HepG2 (cell line): ENCODE results near the gene NTM. TPM values are rescaled to one million over a fixed set of nuclear protein-coding genes. Genes with fewer than 3 reads are reported as not detected.

Source experiments
- ATAC-seq: fragments of 200-7000 bp; cut with Tn5 transposase; 3 replicates; pipeline ENCODE4 v1.9.1; 2020; ENCODE audit warnings: mild to moderate bottlenecking, moderate library complexity
- BruUV-seq: library from RNA; stranded (reverse); fragments of 400-500 nt; replicated peaks from 2 replicates; lab custom pipeline; 2021; lab: Mats Ljungman, UMichigan
- CTCF ChIA-PET: fragments of 300-600 bp; formaldehyde crosslinking; extraction: SDS; loops from one replicate; lab custom pipeline; 2021; ENCODE audit warnings: low total read pairs, inconsistent platforms, low intra/inter-chr PET ratio; lab: Yijun Ruan, JAX
- POLR2A ChIA-PET: fragments of 350-600 bp; sonication (Branson Sonifier 250); formaldehyde crosslinking; loops from one replicate; lab custom pipeline; 2020; ENCODE audit warnings: antibody characterized with exemption, inconsistent platforms; lab: Yijun Ruan, JAX
- DNase-seq: peaks from one replicate; pipeline ENCODE4 v3.0.0-alpha.2; 2015; ENCODE audit warnings: low spot score
- FAIRE-seq: peaks from 3 replicates; lab custom pipeline; 2011; peaks lifted over from hg19 to GRCh38; lab: Jason Lieb, UNC
- H2AFZ ChIP-seq: one replicate; pipeline ENCODE4 v1.6.1; 2011; ENCODE audit warnings: low read length, inconsistent platforms
- H3K27ac ChIP-seq: fragments of 300-600 bp; 3 replicates; pipeline ENCODE4 v1.8.0; 2011; ENCODE audit warnings: mixed run types, mild to moderate bottlenecking, mixed read lengths, low read length, inconsistent platforms; ENCODE audit not compliant: insufficient read depth; ENCODE audit errors: extremely low read length
- H3K27me3 ChIP-seq, 2 experiments: fragments of 200-600 bp in 1 of 2; 2 replicates in 1 of 2; 3 replicates in 1 of 2; pipeline versions ENCODE4 v1.6.0 to v1.8.0; 2011; ENCODE audit warnings: low read length in 2 of 2, mild to moderate bottlenecking in 2 of 2, moderate library complexity in 2 of 2, inconsistent platforms in 1 of 2; ENCODE audit not compliant: insufficient read depth in 2 of 2, control insufficient read depth in 1 of 2
- H3K36me3 ChIP-seq, 2 experiments: fragments of 200-600 bp in 1 of 2; replicated peaks in 1 of 2; 2 replicates in 1 of 2; 3 replicates in 1 of 2; pipeline versions ENCODE4 v1.5.1 to v1.8.0; 2011; ENCODE audit warnings: low read length in 2 of 2, inconsistent platforms in 1 of 2; ENCODE audit not compliant: insufficient read depth in 2 of 2, control insufficient read depth in 1 of 2
- H3K4me1 ChIP-seq: 2 replicates; pipeline ENCODE4 v1.5.1; 2012; ENCODE audit warnings: low read length, inconsistent platforms; ENCODE audit not compliant: insufficient read depth
- H3K4me2 ChIP-seq: 2 replicates; pipeline ENCODE4 v1.6.0; 2011; ENCODE audit warnings: low read depth, low read length, inconsistent platforms
- H3K4me3 ChIP-seq, 3 experiments: fragments of 200-600 bp in 1 of 3; sonication (generic), shearing (Covaris generic) in 1 of 3; replicated peaks in 1 of 3; 2 replicates each; pipeline ENCODE4 v1.5.1; 2011 to 2016; ENCODE audit warnings: low read length in 3 of 3, inconsistent platforms in 2 of 3, low read depth in 2 of 3, mild to moderate bottlenecking in 2 of 3, control low read depth in 1 of 3, mixed read lengths in 1 of 3; ENCODE audit not compliant: insufficient read depth in 1 of 3
- H3K79me2 ChIP-seq: one replicate; pipeline ENCODE4 v1.6.1; 2011; ENCODE audit warnings: low read length, inconsistent platforms; ENCODE audit not compliant: insufficient read depth
- H3K9ac ChIP-seq: 2 replicates; pipeline ENCODE4 v1.6.0; 2011; ENCODE audit warnings: mild to moderate bottlenecking, low read depth, low read length, inconsistent platforms; ENCODE audit not compliant: insufficient read depth
- H3K9me3 ChIP-seq: 2 replicates; pipeline ENCODE4 v1.5.1; 2012; ENCODE audit warnings: mild to moderate bottlenecking, low read length
- H4K20me1 ChIP-seq: 2 replicates; pipeline ENCODE4 v1.6.0; 2011; ENCODE audit warnings: inconsistent platforms, mild to moderate bottlenecking, low read length, moderate library complexity; ENCODE audit not compliant: insufficient read depth
- RFX5 ChIP-seq: IDR thresholded peaks from 2 replicates; pipeline ENCODE4 v1.6.1; 2011; ENCODE audit warnings: low read depth, low read length, improper control_type of control experiment
- RFXAP ChIP-seq: sonication (generic); formaldehyde crosslinking; IDR thresholded peaks from 2 replicates; pipeline ENCODE4 v1.4.0; 2020; ENCODE audit warnings: missing genetic modification reagents, borderline replicate concordance
- ZFAT ChIP-seq: sonication (generic); formaldehyde crosslinking; conservative IDR thresholded peaks from 2 replicates; pipeline ENCODE4 v1.8.1; 2023; ENCODE audit warnings: missing genetic modification reagents, inconsistent platforms
- ZFP37 ChIP-seq: sonication (generic); formaldehyde crosslinking; IDR thresholded peaks from 2 replicates; pipeline ENCODE4 v1.4.0; 2020; ENCODE audit warnings: missing genetic modification reagents, borderline replicate concordance
- ZNF24 ChIP-seq: fragments of 450-650 bp; IDR thresholded peaks from 2 replicates; pipeline ENCODE4 v1.6.1; 2017; ENCODE audit warnings: antibody characterized with exemption, mild to moderate bottlenecking
- WGBS: methylation state at CpG from one replicate; pipeline ENCODE4 v1.1.6; 2017; ENCODE audit warnings: low lambda C conversion rate; 5-methylcytosine and 5-hydroxymethylcytosine counted together
- in situ Hi-C: cut with HindIII; loops from 2 replicates; pipeline ENCODE4 v1.10.0; 2017; ENCODE audit warnings: low pct_unique_long_range_greater_than_20kb; ENCODE audit not compliant: extremely low pct_ligation_motif_present
- intact Hi-C: fragments of 100-400 bp; cut with micrococcal nuclease; formaldehyde crosslinking; loops from one replicate; pipeline ENCODE4 v1.10.0; 2022; ENCODE audit not compliant: unreplicated experiment
- polyA plus RNA-seq, 8 experiments: library from polyadenylated mRNA; depleted of rRNA in 3 of 8; stranded (reverse) in 7 of 8; unstranded in 1 of 8; fragments of >200 nt; fragmentation: Illumina TruSeq in 4 of 8; extraction: Trizol in 4 of 8; gene quantifications; 2 replicates each; pipeline versions ENCODE4 v1.2.1 to v1.2.3, GENCODE V29; 2011 to 2016; ENCODE audit warnings: low read depth in 4 of 8, missing spikeins in 1 of 8, mixed read lengths in 1 of 8; ENCODE audit not compliant: insufficient read depth in 1 of 8
- total RNA-seq, 5 experiments: library from RNA; depleted of rRNA; stranded (reverse); fragments of >200 nt; fragmentation: Illumina TruSeq; extraction: Trizol; gene quantifications; 2 replicates each; pipeline ENCODE4 v1.2.3, GENCODE V29; 2016; ENCODE audit warnings: low read depth in 1 of 5

NTM gene
- total and polyA plus RNA-seq, 2 of the 13 experiments (the other 11 are each of a cell fraction or from before 2014, with no cell fraction given): not detected

- no peaks in the 10 kb centered on the region for H3K79me2 ChIP-seq
- no peaks in the 10 kb centered on the region for H4K20me1 ChIP-seq
- FAIRE-seq: no peak
- WGBS: 3% methylated on average over 6 of the region's 6 CpGs
- no peak for ATAC-seq
- H3K27ac ChIP-seq: no peak overlapping the region
- in situ Hi-C loops (no loop called here), intact Hi-C loops (no loop called here)
- no peak overlapping the region for H3K9ac ChIP-seq
- BruUV-seq: no TSS peak
- no peaks in the 10 kb centered on the region for H3K36me3 ChIP-seq
- H3K4me2 ChIP-seq: no peak overlapping the region
- DNase-seq: no peak
- ChIA-PET CTCF (no interaction called here), POLR2A (no interaction called here)
- no peaks in the 10 kb centered on the region for H3K4me1 ChIP-seq
- H3K9me3 ChIP-seq: no peaks in the 10 kb centered on the region
- H3K27me3 ChIP-seq: peaks cover 0 to 6% of the 10 kb centered on the region in 2 experiments; a peak in 2 of 5 replicates
- no peak overlapping the region for H2AFZ ChIP-seq
- H3K4me3 ChIP-seq: no peak overlapping the region
- TF ChIP-seq RFX5 (0 out of 2 replicates have a peak, but pooled peaks have one; percentile 35), RFXAP (CRISPR knock-in tag) (no peak)
Measured at GRCh38 chr11:132248580-132248979, 878.2 kb downstream of the NTM start.

GRCh38 chr11:132249256-132249655 is 878.8 kb downstream of the NTM start:
- no peak overlapping the region for H3K4me2 ChIP-seq
- 5% methylated on average over 5 of the region's 5 CpGs for WGBS
- no TSS peak for BruUV-seq
- H3K9ac ChIP-seq: no peak overlapping the region
- FAIRE-seq: no peak
- no peaks in the 10 kb centered on the region for H3K79me2 ChIP-seq
- H3K9me3 ChIP-seq: no peaks in the 10 kb centered on the region
- no peak for DNase-seq
- CTCF ChIA-PET: no interaction called here
- H4K20me1 ChIP-seq: no peaks in the 10 kb centered on the region
- POLR2A ChIA-PET: no interaction called here
- intact Hi-C loops: no loop called here
- H3K27me3 ChIP-seq: peaks cover 0 to 3% of the 10 kb centered on the region in 2 experiments; a peak in 3 of 5 replicates
- no peak overlapping the region for H2AFZ ChIP-seq
- no peaks in the 10 kb centered on the region for H3K4me1 ChIP-seq
- in situ Hi-C loops: no loop called here
- TF ChIP-seq ZNF24 (no peak), ZFAT (CRISPR knock-in tag) (no peak), ZFP37 (CRISPR knock-in tag) (no peak)
- no peak for ATAC-seq
- H3K27ac ChIP-seq: no peak overlapping the region
- no peak overlapping the region for H3K4me3 ChIP-seq
- H3K36me3 ChIP-seq: no peaks in the 10 kb centered on the region
